HG03469 (cell line): ENCODE data around the gene PHLPP1.

Experiments used
- ATAC-seq: cut with Tn5 transposase; IDR thresholded peaks from one replicate; pipeline ENCODE4 v1.9.1; 2021; ENCODE audit warnings: mild to moderate bottlenecking, moderate library complexity, moderate number of reproducible peaks; ENCODE audit not compliant: unreplicated experiment

The PHLPP1 gene

DNA sequence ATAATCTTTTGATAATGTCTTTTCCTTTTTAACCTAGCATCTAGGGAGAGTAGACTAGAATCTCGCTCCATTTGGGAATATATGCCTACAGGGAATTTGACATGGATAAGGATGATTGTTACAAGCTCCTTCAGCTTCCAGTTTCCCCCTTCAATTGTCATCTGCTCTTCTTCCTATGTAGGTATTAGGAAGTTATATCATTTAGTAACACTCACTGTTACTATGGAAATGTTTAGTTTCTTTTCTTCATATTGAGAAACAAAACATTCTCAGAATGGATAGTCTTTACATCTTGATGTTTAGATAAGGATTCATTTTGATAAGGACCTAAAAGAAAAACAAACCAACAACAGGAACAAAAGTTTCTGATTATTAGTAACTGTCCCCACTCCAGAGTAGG lies 127.6 kb downstream of the PHLPP1 start:
- ATAC-seq, result no peak

DNA sequence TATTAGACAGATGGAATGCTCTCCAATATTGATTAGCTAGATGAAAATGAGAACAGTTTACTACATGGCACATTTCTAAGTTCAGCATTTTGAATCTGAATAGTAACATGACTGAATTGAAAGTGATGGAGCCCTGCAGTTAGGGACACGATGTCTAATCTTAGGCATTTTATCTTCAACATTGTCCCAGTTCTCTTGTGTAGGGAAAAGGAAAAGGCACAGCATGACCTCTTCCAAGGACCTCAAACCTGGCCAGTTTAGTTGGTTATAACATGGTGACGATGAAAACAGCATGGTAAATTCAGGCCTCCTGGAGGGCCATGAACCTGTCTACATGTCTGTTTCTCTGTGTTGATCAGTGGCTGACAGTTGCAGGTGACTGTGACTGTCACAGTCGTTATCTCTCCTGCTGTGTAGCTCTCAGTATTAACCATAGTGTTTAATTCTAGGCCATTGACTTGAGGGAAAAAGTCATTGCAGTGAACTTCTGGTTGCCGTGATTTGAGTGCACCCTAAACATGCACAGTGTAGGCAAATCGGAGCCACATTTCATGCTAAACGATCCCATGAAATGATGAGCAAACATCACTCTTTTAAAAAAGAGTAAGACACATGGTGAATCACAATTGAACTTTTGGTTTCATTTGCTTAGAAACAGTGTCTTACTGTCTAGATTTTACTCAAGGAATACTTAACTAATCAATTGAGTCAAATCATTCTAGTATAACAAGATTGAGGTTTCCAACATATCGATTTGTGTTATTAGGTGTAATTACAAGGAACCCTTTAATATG lies 129.7 kb downstream of the PHLPP1 start:
- peak; percentile 52 for ATAC-seq

DNA sequence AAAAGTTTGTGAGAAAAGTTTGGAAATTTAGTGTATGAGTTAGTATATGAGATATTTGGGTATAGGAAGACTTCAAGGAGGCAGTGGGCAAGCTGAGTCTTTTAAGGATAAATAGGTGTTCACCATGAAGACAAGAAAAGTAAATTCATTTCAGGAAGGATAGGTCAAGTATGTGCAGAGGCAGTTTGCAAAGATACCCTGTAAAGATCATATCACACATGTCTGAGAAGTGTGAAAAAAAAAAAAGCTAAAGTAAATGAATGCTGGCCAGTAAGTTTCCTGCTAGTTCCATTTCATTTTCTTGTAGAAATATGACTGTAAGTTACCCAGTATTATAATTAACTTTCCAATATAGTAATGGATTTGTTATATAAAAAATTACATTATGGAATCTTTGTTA lies 131.0 kb downstream of the PHLPP1 start:
- no peak for ATAC-seq

DNA sequence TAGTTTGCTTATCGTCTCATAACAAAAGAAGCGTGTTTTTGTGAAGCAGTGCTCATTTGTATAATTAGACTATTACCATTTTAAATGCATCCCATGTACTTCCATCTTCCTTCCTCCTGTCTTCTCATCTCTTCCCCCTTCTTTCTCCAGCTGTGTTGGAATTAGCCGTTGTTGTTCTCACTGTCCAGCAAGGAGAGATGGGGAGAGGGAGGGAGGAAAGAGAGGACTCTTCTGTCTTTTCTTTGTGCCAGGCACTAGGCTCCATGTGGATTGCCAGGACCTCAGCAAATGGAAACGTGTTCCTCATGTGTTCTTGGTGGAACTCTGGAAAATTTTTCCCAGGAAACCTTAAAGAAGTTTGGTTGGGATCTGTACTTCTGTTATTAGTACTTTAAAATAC lies 131.7 kb downstream of the PHLPP1 start:
- no peak for ATAC-seq

DNA sequence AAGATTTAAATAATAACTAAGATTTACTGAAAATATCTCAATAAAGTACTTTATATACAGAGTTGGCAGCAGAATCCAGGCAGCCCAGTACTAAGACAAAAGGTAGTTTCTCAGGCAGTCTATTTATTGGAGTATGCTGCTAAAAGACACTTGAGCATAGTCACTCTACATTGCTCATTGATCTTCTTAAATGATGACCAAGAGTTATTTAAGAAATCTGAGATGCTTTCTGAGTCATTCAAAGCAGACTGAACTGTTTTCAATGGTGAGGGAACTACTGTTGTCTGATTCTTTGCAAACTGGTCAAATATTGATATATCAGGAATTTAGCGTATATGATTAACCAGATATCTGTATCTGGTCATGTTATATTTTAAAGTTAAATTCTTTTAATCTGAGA lies 133.6 kb downstream of the PHLPP1 start:
- ATAC-seq, result no peak

DNA sequence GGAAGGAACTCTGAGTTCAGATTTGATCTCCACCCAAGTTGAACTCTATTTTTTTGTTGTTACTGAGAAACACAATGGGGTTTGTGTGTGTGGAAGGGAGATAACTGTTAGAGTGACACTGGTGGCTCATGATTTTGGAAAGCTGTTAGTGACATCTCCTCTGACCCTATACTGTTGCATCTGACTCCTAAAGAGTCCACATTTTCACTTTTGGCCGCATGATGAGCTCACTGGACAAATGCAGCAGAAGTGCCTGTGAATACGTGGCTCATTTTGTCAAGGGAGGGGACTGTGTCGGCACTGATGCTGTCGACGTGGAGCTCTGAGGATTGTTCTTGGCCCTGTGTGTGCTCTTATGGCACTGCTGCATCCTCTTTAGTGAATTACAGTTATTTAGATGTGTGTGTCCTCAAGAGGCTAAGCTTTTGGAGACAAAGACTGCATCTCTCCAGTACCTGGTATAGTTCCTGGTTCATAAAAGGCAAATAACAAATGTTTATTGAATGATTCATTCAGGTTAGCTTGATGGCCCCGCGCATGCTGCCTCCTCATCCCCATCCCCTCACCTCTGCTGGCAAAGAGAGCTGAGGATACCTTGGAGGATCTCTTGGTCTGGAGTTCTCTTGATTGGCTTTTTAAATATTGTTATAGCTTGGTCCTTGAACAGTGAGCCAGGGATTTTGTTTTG lies 135.4 kb downstream of the PHLPP1 start:
- no peak for ATAC-seq

DNA sequence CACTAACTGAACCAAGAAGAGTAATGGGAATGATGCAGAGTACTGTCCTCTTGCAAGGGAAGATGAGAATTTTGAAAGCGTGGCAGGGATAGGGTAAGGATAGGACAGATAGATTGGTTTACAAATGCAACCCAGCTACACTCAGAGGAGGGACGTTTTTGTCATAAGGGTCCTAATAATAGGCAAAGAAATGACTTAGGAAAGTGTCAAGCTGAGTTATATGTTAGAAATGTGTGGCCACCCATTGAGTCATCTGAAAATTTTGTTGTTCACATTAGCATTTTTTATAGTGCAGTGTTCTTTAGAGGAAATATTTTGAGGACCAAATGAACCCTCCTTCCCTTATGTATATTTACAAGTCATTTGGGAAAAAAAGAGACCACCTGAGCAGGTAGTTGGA lies 137.5 kb downstream of the PHLPP1 start:
- ATAC-seq, result no peak

DNA sequence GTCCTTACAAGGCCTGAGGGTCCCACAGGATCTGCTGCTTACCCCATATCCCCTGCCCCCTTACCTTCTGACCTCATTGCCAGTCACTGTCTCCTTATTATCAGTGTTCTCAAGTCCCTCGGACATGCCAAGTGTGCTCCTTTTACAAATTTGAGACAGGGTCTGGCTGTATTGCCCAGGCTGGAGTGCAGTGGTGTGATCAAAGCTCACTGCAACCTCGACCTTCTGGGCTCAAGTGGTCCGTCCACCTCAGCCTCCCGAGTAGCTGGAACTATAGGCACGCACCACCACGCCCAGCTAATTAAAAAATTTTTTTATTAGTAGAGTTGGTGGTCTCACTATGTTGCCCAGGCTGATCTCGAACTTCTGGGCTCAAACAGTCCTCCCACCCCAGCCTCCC lies 141.0 kb downstream of the PHLPP1 start:
- no peak for ATAC-seq

DNA sequence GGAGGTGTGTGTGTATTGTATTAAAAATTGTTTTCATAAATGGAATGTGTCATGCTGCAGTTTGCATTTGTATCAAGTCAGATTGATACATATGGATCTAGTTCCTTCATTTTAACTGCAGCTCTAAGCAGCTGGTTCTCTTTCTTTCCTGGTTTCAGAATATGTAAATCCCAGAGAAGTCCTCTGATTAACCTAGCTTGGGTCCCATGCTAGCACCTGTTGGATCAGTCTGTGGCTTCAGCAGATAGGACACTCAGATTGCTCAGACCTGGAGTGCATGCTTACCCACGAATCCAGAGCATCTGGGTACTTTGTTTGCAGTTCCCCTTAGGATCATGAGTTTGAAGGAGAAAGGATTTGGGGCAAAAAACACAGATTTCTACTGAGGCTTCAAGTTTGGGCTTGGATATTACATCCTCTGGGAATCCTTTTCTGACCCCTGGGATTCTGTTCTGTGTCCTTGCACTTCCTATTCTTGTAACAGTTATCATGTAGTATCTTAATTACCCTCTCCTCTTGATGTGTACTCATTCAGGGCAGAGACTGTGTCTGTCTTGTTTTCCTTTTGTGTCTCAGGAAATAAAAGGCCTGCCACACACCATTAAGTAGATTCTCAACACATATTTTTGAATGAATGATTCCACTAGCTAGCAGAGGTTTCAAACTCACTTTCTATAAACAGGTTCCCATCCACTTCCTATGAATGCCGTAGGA lies 142.1 kb downstream of the PHLPP1 start:
- no peak for ATAC-seq

DNA sequence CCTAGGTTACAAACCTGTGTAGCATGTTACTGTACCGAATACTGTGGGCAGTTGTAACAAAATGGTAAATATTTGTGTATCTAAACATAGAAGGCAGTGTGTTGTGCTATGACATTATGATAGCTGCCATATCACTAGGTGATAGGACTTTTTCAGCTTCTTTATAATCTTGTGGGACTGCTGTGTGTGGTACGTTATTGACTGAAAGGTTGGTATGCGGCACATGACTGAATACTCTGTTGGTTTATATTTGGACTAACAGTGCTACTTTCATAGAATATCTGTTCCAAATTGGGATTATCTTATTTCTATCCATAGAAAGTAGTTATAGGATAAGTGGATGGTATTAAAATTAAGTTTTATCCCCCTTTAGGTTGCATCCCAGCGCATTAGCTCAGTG lies 144.7 kb downstream of the PHLPP1 start:
- ATAC-seq, result no peak

DNA sequence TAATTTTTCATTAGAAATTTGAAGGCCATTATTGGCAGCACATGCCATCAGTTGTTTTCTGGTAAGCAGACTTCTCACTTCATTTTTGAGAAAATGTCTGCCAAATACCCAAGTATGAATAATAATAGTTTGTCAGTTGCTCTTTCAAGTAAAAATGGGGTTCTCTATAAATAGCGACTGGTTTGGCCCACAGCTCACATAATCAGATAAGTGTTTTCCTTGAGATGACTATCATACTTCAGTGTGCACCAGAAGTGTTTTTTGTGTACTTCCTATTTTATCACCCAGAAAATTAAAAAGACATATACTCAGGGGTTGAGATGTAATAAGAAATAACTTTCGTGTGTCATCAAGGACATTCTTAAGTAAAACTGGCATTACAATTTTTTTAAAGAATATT lies 147.1 kb downstream of the PHLPP1 start:
- no peak for ATAC-seq

DNA sequence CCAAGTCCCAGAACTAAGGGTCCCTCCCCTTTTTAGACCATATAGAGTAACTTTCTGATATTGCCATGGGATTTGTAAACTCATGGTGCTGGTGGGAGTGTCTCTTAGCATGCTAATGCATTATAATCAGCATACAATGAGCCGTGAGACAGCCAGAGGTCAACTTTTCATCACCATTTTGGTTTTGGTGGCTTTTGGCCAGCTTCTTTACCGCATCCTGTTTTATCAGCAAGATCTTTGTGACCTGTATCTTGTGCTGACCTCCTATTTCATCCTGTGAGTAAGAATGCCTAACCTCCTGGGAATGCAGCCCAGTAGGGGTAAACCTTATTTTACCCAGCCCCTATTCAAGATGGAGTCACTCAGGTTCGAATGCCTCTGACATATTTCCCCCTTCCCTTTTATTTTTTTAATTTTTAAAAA lies 148.2 kb downstream of the PHLPP1 start:
- ATAC-seq, result no peak

DNA sequence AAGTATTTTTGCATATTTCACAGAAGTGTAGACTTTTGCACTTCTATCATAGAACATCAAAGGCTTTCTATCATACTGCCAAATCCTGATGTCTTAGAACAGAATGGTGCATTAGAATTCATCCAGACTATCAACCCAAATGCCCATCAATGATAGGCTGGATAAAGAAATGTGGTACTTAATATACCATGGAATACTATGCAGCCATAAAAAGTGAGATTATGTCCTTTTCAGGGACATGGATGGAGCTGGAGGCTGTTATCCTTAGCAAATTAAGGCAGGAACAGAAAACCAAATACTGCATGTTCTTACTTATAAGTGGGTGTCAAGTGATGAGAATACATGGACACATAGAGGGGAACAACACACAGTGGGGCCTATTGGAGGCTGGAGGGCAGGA lies 150.2 kb downstream of the PHLPP1 start:
- no peak for ATAC-seq

DNA sequence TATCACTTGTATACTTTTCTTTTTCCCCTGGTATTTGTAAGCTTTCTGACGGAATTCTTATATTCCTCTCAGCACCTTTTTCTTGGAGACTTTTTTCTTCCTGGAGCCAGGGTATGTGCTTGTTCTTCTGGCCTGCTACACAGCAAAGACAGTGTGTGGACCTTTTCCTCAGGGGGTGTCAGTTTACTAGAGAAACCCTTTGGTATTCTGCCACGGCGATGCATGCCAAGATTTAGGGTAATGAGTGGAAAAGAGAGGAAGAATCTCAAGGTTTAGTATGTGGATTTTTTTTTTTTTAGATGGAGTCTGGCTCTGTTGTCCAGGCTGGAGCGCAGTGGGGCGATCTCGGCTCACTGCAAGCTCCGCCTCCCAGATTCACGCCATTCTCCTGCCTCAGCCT lies 152.2 kb downstream of the PHLPP1 start:
- no peak for ATAC-seq

DNA sequence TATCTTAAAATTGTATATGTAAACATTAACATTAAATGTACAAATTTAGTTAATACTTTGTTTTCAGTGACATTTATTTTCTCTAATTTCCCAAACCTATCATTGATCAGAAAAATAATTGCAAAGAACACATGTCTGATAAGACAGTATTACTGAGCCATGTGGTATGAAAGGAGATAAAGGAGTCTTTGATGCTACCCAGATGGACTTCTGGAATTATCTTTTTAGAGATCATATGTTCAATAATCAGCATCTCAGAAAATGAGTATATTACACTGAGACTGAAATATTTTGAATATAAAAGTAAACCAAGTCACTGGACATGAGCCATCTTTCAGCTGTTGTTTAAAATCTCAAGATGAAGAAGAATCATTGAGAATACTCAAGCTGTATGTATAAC lies 153.3 kb downstream of the PHLPP1 start:
- no peak for ATAC-seq

DNA sequence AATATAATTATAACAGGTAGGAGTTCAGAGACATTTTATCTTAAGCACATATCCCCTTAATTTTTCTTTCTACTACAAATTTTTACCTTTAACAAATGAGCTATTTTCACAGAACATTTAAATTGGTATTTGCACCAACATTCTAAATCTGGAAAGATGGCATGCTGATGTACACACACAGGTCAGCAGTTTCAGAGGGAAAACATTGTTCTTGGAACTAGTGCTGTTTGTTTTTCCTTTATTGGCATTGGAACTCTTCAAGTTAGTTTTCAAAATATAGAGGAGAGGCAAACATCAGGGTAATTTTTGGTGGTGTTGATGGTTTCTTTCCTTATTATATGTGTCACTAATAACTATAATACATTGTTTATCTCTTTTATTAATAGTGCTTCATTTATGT lies 155.3 kb downstream of the PHLPP1 start:
- ATAC-seq, result no peak

DNA sequence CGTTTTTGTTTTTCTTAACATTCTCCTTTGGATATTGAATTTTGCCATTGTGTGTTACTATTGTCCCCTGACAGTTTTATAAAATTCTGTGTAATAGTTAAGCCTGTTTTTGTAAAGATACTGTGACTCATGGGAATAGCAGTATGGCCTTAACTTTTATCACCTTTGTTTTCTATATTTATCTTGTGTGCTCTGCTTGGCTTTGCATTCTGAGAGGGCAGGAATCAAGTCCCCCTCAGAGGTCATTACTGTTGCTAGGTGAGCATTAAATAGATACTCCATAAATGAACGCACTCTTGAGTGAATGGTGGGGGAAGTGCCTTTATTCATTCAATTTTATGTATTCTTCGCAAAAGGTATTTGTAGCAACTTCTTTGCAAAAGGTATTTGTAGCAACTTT lies 160.0 kb downstream of the PHLPP1 start:
- ATAC-seq, result no peak

DNA sequence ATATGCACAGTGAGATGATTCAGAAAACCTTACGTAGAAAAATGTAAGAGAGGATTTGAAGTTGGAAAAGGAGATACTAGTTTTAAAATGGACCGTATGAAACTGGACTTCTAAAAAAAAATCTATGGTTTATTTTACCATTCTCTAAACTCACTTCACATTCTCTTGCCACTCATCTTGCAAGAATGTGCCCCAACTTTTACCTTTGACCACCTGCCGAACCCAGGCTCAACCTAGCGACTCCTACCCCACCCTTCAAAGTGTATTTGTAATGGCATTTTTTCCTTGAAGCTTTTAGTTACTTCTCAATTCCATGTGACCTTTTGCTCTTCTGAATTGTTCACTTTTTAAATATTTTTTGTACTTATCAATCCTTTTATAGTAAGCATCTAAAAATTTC lies 160.8 kb downstream of the PHLPP1 start:
- no peak for ATAC-seq

DNA sequence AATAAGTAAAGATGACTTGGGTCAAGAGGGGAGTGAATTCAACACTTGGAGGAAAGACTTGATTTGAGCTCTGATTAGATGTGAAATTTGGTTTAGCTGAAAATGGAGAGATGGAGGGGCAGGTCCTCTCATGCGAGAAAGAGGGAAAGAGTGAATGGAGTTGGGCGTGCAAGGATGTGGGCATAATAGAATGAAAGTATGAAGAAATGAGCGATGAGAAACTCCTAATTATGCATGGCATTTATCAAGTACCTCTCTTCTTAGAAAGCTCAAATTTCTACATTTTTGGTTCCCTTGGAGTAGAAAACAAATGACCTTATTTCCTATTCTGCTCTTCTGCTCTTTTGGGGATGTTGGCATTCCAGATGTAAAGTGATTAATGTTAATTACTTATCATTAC lies 161.5 kb downstream of the PHLPP1 start:
- no peak for ATAC-seq

DNA sequence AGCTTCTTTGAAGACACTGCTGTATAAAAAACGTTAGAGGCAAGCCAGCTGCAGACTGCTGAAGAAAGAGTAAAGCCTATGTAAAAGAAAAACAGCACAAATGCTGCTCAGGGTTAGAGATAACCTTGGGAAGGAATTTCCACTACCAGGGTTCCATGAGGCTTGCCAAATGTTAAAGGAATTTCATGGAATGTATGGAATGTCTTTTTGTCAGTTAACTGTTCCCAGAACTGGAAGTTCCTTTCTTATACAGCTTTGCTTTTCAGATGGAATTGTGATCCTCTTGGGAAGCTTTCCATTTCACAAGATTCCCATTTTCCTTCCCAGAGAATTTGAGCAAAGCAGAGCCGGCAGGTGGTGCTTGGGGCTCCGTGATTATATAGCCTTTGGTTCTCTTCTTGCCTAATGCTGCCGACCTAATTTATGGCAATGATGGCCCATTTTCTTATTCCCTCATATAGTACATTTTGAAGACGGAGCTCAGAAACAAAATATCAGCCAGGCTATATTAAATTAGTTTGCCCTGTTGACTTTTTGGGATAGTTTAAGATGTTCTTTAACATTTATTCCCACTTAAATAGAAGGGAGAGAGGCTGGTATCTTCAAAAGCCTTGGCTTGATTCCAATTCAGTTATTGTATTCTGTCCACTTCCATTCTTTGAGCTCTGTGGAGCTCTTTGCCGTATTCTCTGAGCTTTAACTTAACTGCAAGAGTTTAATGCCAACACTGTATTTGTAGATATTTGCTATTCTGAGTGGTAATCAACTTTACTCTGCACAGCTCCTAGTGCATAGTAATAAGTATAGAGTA lies 162.3 kb downstream of the PHLPP1 start:
- ATAC-seq, result no peak

DNA sequence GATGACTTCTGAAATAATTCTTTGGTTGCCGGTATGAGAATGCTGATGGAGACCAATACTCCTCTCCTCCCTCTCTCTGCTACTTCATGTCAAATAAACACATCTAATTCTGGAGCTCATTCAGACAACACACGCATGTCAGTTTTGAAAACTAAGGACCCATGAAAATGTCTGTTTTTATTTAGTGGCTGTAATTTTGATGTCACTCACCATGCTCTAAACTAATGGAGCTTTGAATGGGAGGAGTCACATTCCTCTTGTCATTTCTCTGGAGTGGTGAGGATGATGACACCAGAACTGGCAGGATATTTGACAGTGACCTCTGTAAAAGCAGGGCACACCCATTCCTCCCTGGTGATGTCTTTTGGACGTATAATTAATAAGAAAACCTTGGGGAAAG lies 163.0 kb downstream of the PHLPP1 start:
- ATAC-seq, result no peak
